Skeletal muscle tissue (tissue), 4 donors: ENCODE measurements around the gene SLX4. TPM values are rescaled to one million over a fixed set of nuclear protein-coding genes. Genes with fewer than 3 reads are reported as not detected.

Source experiments
- H3K27ac ChIP-seq: one replicate; pipeline ENCODE4 v1.7.0; 2013; ENCODE audit warnings: mild to moderate bottlenecking, low read depth, low read length, inconsistent platforms
- H3K27me3 ChIP-seq, 3 donors: one replicate each; pipeline ENCODE4 v1.7.0; 2013; ENCODE audit warnings: low read length in 3 of 3; ENCODE audit not compliant: control insufficient read depth in 3 of 3, insufficient read depth in 3 of 3
- H3K36me3 ChIP-seq, 3 donors: one replicate each; pipeline ENCODE4 v1.7.0; 2013; ENCODE audit warnings: low read length in 3 of 3; ENCODE audit not compliant: control insufficient read depth in 3 of 3, insufficient read depth in 3 of 3
- H3K4me1 ChIP-seq, 3 donors: one replicate each; pipeline ENCODE4 v1.7.0; 2013; ENCODE audit warnings: low read length in 3 of 3, mild to moderate bottlenecking in 3 of 3; ENCODE audit not compliant: control insufficient read depth in 3 of 3, insufficient read depth in 3 of 3
- H3K4me3 ChIP-seq, 3 donors: one replicate each; pipeline ENCODE4 v1.7.0; 2013; ENCODE audit warnings: low read length in 3 of 3
- H3K9ac ChIP-seq, 3 donors: one replicate each; pipeline ENCODE4 v1.7.0; 2013; ENCODE audit warnings: low read length in 3 of 3, mild to moderate bottlenecking in 3 of 3, moderate library complexity in 2 of 3, low read depth in 1 of 3
- H3K9me3 ChIP-seq, 3 donors: one replicate each; pipeline ENCODE4 v1.7.0; 2013; ENCODE audit warnings: low read length in 3 of 3; ENCODE audit not compliant: control insufficient read depth in 3 of 3
- total RNA-seq: library from RNA; depleted of rRNA; stranded (reverse); fragments of >200 nt; gene quantifications from one replicate; pipeline ENCODE4 v1.2.3, GENCODE V29; 2014
- donor health status: Osteomylitis.

SLX4 gene
- total RNA-seq, 1 donor from 2014 or later, result 1.6 TPM

GRCh38 chr16:3574195-3574594 is 37.2 kb downstream of the SLX4 start:
- no peaks in the 10 kb centered on the region for H3K36me3 ChIP-seq

GRCh38 chr16:3573146-3573815 is 38.1 kb downstream of the SLX4 start:
- peaks cover 0 to 11% (median 9%) of the 10 kb centered on the region in 3 donors for H3K27me3 ChIP-seq
- no peak overlapping the region for H3K9ac ChIP-seq
- no peak overlapping the region for H3K4me3 ChIP-seq
- peaks cover 2 to 3% (median 2%) of the 10 kb centered on the region in 3 donors for H3K9me3 ChIP-seq
- H3K36me3 ChIP-seq, result no peaks in the 10 kb centered on the region
- peaks cover 0 to under 1% (median 0%) of the 10 kb centered on the region in 3 donors for H3K4me1 ChIP-seq
- H3K27ac ChIP-seq, result no peak overlapping the region

More at GRCh38 chr16:3574195-3574594, 37.2 kb downstream of the SLX4 start:
- Histone ChIP-seq H3K27ac (no peak overlapping the region), H3K9me3 (peaks cover 2 to 3% (median 2%) of the 10 kb centered on the region in 3 donors), H3K4me1 (peaks cover 0 to 6% (median 2%) of the 10 kb centered on the region in 3 donors), H3K4me3 (no peak overlapping the region), H3K27me3 (peaks cover 0 to 16% (median 16%) of the 10 kb centered on the region in 3 donors), H3K9ac (no peak overlapping the region)

GRCh38 chr16:3570420-3571062 is 40.9 kb downstream of the SLX4 start:
- H3K36me3 ChIP-seq, result no peaks in the 10 kb centered on the region
- H3K4me1 ChIP-seq, result no peaks in the 10 kb centered on the region
- peaks cover 2 to 3% (median 2%) of the 10 kb centered on the region in 3 donors for H3K9me3 ChIP-seq
- no peak overlapping the region for H3K4me3 ChIP-seq
- H3K27ac ChIP-seq, result no peak overlapping the region
- H3K9ac ChIP-seq, result no peak overlapping the region
- H3K27me3 ChIP-seq, result no peaks in the 10 kb centered on the region

GRCh38 chr16:3569851-3570250 is 41.6 kb downstream of the SLX4 start:
- Histone ChIP-seq H3K27me3 (no peaks in the 10 kb centered on the region), H3K9me3 (peaks cover 2 to 3% (median 2%) of the 10 kb centered on the region in 3 donors), H3K4me3 (no peak overlapping the region), H3K9ac (no peak overlapping the region), H3K27ac (no peak overlapping the region), H3K4me1 (no peaks in the 10 kb centered on the region), H3K36me3 (no peaks in the 10 kb centered on the region)

- Histone ChIP-seq H3K9ac (no peak overlapping the region), H3K4me1 (no peaks in the 10 kb centered on the region), H3K27ac (no peak overlapping the region), H3K36me3 (peaks cover 0 to 4% (median 0%) of the 10 kb centered on the region in 3 donors), H3K4me3 (no peak overlapping the region), H3K9me3 (peaks cover 2 to 3% (median 2%) of the 10 kb centered on the region in 3 donors), H3K27me3 (no peaks in the 10 kb centered on the region)
Observed at GRCh38 chr16:3566990-3567389, 44.4 kb downstream of the SLX4 start.

GRCh38 chr16:3564889-3565141 is 46.6 kb downstream of the SLX4 start:
- Histone ChIP-seq H3K4me1 (no peaks in the 10 kb centered on the region), H3K27me3 (no peaks in the 10 kb centered on the region), H3K27ac (no peak overlapping the region), H3K4me3 (no peak overlapping the region), H3K9me3 (no peaks in the 10 kb centered on the region), H3K9ac (no peak overlapping the region), H3K36me3 (peaks cover 0 to 4% (median 0%) of the 10 kb centered on the region in 3 donors)

- Histone ChIP-seq H3K4me3 (no peak overlapping the region), H3K9ac (no peak overlapping the region), H3K36me3 (peaks cover 0 to 4% (median 0%) of the 10 kb centered on the region in 3 donors), H3K9me3 (no peaks in the 10 kb centered on the region), H3K4me1 (no peaks in the 10 kb centered on the region), H3K27ac (no peak overlapping the region), H3K27me3 (no peaks in the 10 kb centered on the region)
Observed at GRCh38 chr16:3564130-3564888, 47.1 kb downstream of the SLX4 start.

GRCh38 chr16:3562914-3563480 is 48.4 kb downstream of the SLX4 start:
- H3K36me3 ChIP-seq, result peaks cover 0 to 4% (median 0%) of the 10 kb centered on the region in 3 donors
- no peak overlapping the region for H3K9ac ChIP-seq
- no peaks in the 10 kb centered on the region for H3K27me3 ChIP-seq
- H3K4me3 ChIP-seq, result no peak overlapping the region
- no peaks in the 10 kb centered on the region for H3K4me1 ChIP-seq
- H3K27ac ChIP-seq, result no peak overlapping the region
- H3K9me3 ChIP-seq, result no peaks in the 10 kb centered on the region

- Histone ChIP-seq H3K9ac (no peak overlapping the region), H3K27me3 (no peaks in the 10 kb centered on the region), H3K36me3 (peaks cover 0 to 4% (median 0%) of the 10 kb centered on the region in 3 donors), H3K9me3 (no peaks in the 10 kb centered on the region), H3K4me3 (no peak overlapping the region), H3K27ac (no peak overlapping the region), H3K4me1 (no peaks in the 10 kb centered on the region)
Observed at GRCh38 chr16:3561626-3562025, 49.8 kb downstream of the SLX4 start.
